Pulmonary artery endothelial cell (primary cell): Measurements from ENCODE around the gene PTPRG. TPM values are rescaled to one million over a fixed set of nuclear protein-coding genes. Genes with fewer than 3 reads are reported as not detected.
A peak's percentile ranks its signal among the peaks of the same experiment; 100 is the strongest.
"Not testable (repeated sequence)": the region's sequence is repeated elsewhere in the genome, so short reads cannot be mapped to it uniquely, and the experiment has no call there.

Source experiments
- DNase-seq: peaks from one replicate; pipeline ENCODE4 v3.0.0-alpha.2; 2011; ENCODE audit warnings: low read depth, low spot score
- total RNA-seq: library from RNA; depleted of rRNA; stranded (reverse); fragments of >200 nt; gene quantifications from 2 replicates; pipeline ENCODE4 v1.2.3, GENCODE V29; 2014

The PTPRG gene
- 41.0 and 45.1 TPM in 2 replicates for total RNA-seq

- DNase-seq, result peak; percentile 79
Measured at GRCh38 chr3:61561374-61562041, at the start of gene PTPRG. TSS of gene PTPRG (plus strand) at chr3:61561571. CDS start at chr3:61562288, 717 bp downstream.

DNA sequence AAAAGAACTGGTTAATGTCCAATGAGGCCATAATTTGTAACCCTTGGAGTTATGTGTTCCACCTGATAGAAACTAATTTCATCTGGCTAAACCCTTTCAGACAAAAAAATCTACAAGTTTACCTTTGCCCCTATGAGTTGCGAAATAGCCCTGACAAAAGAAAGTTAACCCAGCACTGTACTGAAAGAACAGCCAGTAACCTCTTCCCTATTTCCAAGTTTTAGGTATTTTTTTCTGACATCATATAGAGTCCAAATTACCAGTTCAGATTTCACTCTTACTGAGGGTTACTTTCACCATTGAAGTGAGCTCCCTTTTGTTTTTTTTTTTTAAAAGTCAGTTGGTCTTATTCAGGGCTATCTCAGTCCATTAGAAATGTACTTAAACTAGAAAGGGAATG, 42.8 kb upstream of the PTPRG start:
- DNase-seq, result no peak

GRCh38 chr3:61520966-61521628, 40.3 kb upstream of the PTPRG start:
- DNase-seq, result no peak

- no peak for DNase-seq
Measured at GRCh38 chr3:61522060-61522459, 39.3 kb upstream of the PTPRG start.

DNA sequence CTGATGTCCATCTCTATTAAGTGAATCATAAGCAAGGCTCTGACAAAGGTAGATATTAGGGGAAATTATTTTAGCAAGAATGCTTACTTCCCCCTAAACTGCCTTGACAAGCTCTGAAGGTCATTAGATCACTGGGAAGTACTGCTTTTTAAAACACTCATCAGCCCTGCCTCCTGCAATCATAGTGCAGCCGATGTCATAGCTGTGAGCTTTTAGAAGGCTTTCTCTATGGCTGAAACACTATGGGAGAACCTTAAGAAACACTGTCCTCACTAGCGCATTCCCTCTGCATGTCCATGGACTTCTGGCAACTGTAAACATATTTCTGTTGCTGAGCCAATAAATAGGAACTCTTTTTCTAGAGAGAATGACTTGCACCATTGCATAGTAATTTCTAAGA, 38.7 kb upstream of the PTPRG start:
- no peak for DNase-seq

GRCh38 chr3:61524933-61525332, 36.4 kb upstream of the PTPRG start:
- peak; percentile 2 for DNase-seq

- DNase-seq, result no peak
Measured at GRCh38 chr3:61526308-61526707, 35.1 kb upstream of the PTPRG start.

DNA sequence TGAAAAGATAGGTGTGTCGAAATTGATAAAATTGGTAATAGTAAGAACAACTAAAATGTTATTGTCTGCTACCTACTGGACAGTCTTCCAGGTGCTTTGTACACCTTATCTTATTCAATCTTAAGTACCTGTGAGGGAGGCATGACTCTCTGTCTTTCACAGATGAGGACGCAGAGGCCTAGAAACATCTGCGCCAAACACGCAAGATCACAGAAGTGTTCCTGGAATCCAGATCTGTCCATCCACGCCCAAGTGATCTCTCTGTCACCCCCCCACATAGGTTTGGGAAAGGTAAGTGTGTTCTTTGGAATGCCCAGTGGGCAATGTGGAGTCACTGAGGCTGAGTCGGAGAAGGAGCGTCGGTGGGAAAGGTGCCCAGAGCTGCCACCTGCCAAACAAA, 34.4 kb upstream of the PTPRG start:
- DNase-seq, result no peak

GRCh38 chr3:61530355-61530754, 31.0 kb upstream of the PTPRG start:
- peak; percentile 3 for DNase-seq

GRCh38 chr3:61531528-61531927, 29.8 kb upstream of the PTPRG start:
- DNase-seq, result no peak

- DNase-seq, result no peak
Measured at GRCh38 chr3:61532739-61533500, 28.5 kb upstream of the PTPRG start.

- DNase-seq, result no peak
Measured at GRCh38 chr3:61535826-61536225, 25.5 kb upstream of the PTPRG start.

DNA sequence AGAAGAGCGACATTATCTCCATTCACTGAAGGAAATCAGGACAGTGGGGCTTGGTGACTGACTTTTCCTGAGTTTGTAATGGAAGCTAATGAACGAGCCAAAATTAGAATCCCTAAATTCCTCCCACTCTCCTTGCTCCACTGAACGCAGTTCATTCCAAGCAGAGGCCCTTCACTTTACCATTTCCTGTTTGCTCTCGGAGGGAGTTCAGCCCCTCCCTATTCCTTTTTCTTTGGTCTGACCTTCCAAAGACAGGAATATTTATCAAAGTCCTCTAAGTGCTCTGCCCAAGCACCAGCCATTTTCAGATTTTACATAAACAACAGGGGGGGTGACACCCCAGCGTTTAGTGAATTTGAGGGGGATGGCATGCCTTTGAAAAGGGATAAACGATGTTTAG, 24.0 kb upstream of the PTPRG start:
- no peak for DNase-seq

GRCh38 chr3:61538486-61538885, 22.9 kb upstream of the PTPRG start:
- DNase-seq, result no peak

GRCh38 chr3:61541694-61542093, 19.7 kb upstream of the PTPRG start:
- no peak for DNase-seq

DNA sequence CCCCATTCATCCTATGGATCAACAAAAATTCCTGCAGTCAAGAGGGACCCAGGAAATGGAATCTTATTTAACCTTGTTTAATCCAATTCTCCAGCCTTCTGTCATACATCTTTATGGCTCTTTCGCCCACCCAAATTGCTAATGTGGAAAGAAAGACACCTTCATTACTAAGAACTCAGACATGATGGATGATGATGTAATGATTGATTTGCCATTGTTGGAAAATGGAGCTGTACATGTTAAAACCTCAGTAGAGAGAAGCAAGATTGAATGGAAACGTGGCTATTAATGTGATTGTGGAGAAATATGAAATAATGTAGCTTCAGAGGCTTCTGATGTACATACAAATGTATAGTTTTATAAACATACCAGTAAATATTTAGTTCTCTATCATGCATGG, 15.7 kb upstream of the PTPRG start:
- no peak for DNase-seq

DNA sequence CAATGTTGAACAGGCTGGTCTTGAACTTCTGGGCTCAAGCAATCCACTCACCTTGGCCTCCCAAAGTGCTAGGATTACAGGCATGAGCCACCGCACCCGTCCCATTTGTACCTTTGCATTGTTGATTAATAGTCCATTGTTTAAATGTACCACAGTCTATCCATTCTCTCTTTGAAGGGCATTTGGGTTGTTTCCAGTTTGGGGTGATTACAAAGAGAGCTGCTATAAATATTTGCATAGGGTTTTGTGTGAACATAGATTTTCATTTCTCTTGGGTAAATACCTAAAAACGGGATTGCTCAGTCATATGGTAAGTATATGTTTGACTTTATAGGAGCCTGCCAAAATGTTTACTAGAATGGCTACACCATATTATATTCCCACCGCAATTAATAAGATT, 13.7 kb upstream of the PTPRG start:
- no peak for DNase-seq

- not testable (repeated sequence) for DNase-seq
Measured at GRCh38 chr3:61552704-61553103, 8.7 kb upstream of the PTPRG start.

- no peak for DNase-seq
Measured at GRCh38 chr3:61559136-61559731, 2.1 kb upstream of the PTPRG start.

GRCh38 chr3:61560517-61561373, 626 bp upstream of the PTPRG start:
- DNase-seq, result peak; percentile 27

- no peak for DNase-seq
Measured at GRCh38 chr3:61562042-61562720, 810 bp downstream of the PTPRG start.
